ENCODE measurements around the gene SSH2.

DNA sequence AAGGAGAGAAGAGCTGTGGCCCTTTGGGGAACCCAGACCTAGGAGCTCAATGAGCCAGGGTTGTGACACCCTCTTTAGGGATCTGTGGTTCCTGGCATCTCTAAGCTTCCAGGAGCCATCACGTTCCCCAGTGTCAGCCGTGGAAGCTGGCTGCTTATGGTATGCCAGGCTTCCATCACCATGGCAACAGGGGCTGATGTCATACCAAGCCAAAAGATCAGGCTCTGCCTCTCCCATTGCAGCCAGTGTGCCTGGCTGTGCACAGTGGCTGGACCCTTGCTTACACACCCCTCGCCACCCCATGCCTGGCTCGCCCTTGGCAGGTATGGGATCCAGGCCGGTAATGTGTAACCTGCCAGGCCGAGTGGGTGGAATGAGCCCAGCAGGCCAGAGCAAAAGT is 91.1 kb downstream of the SSH2 start:
- TF ChIP-seq, protein P1, sequence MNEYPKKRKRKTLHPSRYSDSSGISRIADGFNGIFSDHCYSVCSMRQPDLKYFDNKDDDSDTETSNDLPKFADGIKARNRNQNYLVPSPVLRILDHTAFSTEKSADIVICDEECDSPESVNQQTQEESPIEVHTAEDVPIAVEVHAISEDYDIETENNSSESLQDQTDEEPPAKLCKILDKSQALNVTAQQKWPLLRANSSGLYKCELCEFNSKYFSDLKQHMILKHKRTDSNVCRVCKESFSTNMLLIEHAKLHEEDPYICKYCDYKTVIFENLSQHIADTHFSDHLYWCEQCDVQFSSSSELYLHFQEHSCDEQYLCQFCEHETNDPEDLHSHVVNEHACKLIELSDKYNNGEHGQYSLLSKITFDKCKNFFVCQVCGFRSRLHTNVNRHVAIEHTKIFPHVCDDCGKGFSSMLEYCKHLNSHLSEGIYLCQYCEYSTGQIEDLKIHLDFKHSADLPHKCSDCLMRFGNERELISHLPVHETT (tag by site-specific recombination; IDR thresholded peaks at IDR 0.05) = no peak
- TF ChIP-seq, protein P2, sequence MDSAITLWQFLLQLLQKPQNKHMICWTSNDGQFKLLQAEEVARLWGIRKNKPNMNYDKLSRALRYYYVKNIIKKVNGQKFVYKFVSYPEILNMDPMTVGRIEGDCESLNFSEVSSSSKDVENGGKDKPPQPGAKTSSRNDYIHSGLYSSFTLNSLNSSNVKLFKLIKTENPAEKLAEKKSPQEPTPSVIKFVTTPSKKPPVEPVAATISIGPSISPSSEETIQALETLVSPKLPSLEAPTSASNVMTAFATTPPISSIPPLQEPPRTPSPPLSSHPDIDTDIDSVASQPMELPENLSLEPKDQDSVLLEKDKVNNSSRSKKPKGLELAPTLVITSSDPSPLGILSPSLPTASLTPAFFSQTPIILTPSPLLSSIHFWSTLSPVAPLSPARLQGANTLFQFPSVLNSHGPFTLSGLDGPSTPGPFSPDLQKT (IDR thresholded peaks at IDR 0.05; ENCODE audit: borderline replicate concordance, low read depth, low read length) = no peak
- no peak for TF ChIP-seq WT1 (tag by site-specific recombination; IDR thresholded peaks at IDR 0.05)
- TF ChIP-seq, protein P3, sequence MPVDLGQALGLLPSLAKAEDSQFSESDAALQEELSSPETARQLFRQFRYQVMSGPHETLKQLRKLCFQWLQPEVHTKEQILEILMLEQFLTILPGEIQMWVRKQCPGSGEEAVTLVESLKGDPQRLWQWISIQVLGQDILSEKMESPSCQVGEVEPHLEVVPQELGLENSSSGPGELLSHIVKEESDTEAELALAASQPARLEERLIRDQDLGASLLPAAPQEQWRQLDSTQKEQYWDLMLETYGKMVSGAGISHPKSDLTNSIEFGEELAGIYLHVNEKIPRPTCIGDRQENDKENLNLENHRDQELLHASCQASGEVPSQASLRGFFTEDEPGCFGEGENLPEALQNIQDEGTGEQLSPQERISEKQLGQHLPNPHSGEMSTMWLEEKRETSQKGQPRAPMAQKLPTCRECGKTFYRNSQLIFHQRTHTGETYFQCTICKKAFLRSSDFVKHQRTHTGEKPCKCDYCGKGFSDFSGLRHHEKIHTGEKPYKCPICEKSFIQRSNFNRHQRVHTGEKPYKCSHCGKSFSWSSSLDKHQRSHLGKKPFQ (tag by site-specific recombination; IDR thresholded peaks at IDR 0.05) = no peak
- TF ChIP-seq, protein P4, sequence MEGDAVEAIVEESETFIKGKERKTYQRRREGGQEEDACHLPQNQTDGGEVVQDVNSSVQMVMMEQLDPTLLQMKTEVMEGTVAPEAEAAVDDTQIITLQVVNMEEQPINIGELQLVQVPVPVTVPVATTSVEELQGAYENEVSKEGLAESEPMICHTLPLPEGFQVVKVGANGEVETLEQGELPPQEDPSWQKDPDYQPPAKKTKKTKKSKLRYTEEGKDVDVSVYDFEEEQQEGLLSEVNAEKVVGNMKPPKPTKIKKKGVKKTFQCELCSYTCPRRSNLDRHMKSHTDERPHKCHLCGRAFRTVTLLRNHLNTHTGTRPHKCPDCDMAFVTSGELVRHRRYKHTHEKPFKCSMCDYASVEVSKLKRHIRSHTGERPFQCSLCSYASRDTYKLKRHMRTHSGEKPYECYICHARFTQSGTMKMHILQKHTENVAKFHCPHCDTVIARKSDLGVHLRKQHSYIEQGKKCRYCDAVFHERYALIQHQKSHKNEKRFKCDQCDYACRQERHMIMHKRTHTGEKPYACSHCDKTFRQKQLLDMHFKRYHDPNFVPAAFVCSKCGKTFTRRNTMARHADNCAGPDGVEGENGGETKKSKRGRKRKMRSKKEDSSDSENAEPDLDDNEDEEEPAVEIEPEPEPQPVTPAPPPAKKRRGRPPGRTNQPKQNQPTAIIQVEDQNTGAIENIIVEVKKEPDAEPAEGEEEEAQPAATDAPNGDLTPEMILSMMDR (tag by site-specific recombination; IDR thresholded peaks at IDR 0.05) = no peak

All from HEK293 (cell line).